SH-SY5Y (cell line): Measurements from ENCODE around the gene PARD3.

ENCODE experiments used
- GATA2 ChIP-seq: IDR thresholded peaks from 2 replicates; pipeline ENCODE4 v1.6.1; 2011; ENCODE audit warnings: mild to moderate bottlenecking, low read depth, low read length
- GATA3 ChIP-seq: IDR thresholded peaks from 2 replicates; pipeline ENCODE4 v1.6.1; 2011; ENCODE audit warnings: low read depth, mild to moderate bottlenecking, low read length, moderate library complexity

Gene PARD3

DNA sequence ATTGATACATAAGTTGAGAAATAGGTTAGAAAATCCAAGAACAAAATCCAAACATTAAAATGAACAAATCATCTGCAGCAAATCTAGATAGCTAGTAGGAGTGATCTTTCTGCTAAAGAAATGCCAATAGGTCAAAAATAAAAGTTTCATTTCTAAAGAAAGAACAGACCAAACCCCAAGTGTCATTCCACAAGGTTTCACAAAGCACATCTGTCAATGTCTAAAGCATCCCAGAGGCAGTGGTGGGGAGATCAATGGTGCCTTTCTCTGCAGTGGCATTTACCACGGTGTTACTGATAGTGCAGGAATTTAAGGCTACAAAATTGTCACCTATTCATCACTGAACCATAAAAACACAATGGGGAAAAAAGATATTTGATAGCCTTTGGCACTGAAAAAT, 147.9 kb downstream of the PARD3 start:
- TF ChIP-seq GATA3 (no peak), GATA2 (no peak)

DNA sequence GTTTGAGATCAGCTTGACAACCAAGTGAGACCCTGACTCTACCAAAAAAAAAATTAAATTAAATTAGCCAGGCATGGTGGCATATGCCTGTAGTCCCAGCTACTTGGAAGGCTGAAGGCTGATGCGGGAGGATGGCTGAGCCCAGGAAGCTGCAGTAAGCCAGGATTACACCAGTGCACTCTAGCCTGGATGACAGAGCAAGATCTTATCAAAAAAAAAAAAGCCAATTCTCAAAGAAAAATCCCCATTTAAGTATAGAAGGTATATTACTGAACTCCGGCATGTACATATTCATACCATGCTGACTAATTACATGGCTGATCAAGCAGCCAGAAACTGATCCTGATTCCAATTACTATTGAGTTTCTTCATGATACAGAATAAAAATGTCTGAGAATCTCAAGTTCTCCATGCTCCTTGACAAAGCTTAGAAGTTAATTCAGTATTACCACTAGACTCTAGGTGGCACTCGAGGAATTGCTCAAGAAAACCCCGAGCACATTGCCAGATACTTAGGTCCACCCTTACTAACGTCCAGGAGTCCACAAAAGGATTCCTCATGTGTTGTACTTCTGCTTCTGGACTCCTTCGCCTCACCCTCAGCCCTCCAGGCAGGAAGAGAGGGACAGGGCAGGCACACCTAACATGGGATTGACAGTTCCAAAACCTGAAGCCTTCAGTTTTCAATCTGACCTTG, 148.9 kb downstream of the PARD3 start:
- TF ChIP-seq GATA3, result peak; percentile 52; the same call in 1 of the 2 replicates
- peak; percentile 46; the same call in 1 of the 2 replicates for TF ChIP-seq GATA2

DNA sequence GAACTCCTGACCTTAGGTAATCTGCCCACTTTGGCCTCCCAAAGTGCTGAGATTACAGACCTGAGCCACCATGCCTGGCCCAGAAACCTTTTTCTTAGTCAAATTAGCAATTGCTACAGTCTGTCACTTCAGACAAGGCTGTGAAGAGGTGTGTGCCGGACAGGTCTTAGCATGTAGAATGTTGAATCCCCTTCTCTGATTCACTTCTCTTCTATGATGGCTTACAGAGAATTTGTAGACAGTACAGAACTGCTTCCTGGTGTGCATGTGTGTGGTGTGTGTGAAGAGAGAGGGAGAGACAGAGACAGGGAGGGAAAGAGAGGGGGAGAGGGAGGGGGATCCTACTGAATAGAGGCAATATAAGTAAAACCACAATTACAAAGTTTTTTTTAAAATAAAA, 150.4 kb downstream of the PARD3 start:
- TF ChIP-seq GATA2, result no peak
- no peak for TF ChIP-seq GATA3

DNA sequence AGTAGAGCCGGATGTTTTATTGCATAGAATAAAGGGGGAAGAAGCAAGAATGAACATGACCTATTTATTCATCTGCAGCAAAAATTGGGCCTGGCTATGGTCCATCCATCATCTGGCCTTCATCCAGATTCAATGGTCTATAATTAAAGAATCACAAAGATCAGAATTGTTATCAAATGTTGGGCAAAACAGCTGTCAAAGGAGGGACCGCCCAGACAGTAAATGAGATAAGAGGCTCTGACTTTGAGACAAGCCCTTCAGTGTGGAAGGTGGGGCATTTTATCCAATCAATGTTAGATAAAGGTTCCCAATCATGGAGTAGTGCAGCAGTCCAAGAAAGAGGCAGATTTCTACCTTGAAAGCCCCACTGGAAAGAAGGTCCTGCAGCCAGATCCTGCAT, 153.5 kb downstream of the PARD3 start:
- no peak for TF ChIP-seq GATA2
- no peak for TF ChIP-seq GATA3

DNA sequence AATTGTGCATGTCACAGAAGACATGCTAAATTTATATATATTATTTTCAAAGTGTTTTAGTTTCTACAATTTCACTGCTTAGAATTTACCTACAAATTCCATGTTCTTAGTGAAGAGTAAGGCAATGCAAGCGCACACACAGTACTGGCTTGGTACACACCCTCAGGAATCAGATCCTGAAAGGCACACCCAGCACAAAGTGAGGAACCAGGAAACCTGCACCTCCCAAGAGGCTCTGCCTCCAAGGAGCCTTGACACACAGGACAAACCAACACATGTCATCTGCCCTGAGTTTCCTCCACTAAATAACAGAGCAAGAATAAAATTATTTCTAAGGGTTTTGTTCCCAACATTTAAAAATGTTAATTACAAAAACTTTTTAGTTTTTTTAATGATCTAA, 156.2 kb downstream of the PARD3 start:
- no peak for TF ChIP-seq GATA2
- no peak for TF ChIP-seq GATA3

DNA sequence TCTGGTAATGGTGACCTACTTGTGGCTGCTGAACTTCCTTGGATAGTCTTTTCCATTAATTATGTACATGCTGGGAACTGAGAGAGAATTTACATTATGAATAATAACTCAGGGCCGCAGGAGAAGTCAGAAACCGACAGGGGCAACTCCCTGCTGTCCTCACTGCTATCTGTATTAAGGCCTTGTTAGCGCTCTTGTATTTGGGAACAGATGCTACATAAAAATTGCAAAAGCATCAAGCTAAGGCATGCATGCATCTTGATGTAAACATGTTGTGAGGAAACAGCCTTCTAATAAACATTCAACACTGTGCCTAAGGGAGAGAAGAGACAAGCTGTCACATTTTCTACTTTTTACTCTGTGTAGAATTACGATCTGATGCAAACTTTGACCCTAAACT, 158.4 kb downstream of the PARD3 start:
- TF ChIP-seq GATA2, result no peak
- no peak for TF ChIP-seq GATA3

DNA sequence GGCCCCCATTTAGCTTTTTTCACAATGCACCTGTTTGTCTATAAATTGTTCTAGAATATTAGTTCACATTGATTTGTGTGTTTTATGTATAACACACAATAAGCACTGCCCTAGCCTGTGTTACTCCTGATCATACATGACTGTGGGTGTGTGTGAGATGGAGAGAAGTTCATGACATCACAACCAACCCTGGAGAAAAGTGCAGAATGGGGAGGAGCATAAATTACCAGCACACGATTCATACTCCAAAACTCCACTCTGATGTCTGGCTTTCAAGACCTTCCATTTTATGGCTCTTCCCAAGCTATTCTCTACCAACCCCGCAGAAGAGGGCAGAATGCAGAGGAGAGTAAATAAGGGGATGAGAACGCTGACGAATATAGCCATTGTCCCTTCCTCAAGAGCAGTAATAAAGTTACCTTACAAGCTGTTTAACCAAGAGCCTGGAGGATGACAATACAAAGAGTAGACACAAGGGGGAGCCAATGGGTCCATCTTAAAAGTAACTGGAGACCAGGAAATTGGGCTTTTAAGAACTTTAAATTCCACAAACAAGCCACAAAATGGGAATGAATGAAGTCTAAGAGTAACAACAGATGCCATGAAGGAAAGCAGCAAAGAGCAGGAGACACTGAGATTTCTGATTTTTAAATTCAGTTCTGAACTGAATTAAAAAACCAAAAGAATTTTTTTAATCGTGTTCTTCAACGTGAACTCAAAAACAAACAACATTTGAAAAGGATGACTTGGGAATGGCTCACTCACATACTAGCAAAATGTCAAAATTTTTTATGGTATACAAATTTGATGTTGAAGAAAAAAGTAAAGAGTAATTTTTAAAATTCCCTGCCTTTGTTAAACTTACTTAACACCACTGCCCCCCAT, 159.6 kb downstream of the PARD3 start:
- TF ChIP-seq GATA2 (no peak), GATA3 (no peak)

DNA sequence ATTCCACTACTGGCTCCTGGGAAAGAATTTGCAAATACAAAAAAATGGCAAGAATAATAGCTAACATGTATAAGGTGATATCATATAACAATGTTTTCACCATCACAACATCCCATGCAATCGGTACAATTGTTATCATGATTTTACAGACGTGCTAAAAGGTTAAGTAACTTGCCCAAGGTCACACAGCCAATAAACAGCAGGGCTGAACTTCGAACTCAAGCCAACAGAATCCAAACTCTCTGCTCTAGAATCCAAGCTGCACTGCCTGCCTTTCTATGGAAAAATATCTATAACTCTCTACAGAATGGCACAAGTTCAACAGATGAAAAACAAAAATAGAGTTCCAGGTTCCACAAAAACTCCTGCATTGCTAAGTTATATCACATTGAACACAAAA, 160.9 kb downstream of the PARD3 start:
- TF ChIP-seq GATA3, result no peak
- no peak for TF ChIP-seq GATA2

DNA sequence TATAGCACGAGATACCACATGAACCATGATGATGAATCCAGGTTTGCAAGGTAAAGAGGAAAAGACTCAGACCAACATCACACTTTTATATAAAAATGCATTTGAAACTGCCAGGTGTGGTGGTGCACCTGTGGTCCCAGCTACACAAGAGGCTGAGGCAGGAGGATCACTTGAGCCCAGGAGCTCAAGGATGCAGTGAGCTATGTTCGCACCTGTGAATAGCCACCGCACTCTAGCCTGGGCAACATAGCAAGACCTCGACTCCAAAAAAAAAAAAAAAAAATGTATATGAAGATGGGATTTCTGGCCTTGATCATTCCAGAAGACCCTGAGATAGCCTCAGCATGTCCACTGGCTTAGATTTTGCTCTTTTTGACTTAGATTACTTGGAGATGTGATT, 161.6 kb downstream of the PARD3 start:
- TF ChIP-seq GATA3, result no peak
- TF ChIP-seq GATA2, result no peak

DNA sequence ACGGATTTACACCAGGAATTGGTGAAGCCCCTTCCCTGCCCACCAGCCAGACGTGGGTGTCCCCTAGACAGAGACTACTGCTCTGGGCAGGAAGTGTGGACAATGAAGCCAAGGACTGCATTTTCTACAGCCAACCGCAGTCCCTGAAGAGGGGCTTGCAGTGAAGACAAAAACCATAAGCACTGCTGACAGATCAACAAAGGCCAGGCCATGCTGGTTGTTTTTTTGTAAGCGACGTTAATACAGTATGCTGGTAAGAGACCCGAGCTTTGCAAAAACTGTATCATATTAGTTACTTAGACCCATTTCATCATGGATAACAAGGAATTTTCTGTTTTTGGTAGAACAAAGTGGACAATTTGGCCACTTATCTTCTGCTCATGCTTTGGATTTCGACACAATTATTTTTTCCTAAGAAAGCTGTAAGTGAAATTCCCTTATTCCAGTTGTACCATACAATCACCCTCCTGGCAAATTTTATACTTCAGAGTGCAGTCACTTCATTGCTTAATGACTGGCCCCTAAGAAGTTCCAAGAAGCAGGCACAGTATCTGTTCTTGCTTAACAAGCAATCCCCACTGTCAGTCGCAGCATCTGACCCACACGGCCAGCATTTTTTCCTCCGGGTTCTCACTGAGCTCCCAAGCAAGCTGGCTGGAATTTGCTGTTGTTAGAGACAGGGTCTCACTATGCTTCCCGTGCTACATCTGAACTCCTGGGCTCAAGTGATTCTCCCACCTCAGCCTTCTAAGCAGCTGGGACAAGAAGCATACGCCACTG, 163.5 kb downstream of the PARD3 start:
- TF ChIP-seq GATA2, result no peak
- no peak for TF ChIP-seq GATA3

DNA sequence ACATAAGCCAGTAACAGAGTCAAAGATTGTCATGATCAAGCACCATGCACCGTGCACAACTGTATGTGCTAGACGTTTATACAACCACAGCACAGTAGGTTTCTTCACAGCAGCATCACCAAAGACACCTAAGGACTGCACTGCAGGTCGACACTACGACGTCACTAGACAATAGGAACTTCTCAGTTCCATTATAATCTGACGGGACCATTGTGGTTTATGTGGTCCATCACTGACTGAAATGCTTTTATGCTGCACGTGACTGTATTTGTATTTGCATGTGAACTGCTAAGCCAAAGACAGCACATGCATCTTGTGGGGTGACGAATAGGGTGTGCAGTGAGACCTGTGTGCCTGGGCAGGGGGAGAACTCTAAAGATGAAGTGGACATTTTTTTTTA, 164.9 kb downstream of the PARD3 start:
- TF ChIP-seq GATA3, result no peak
- no peak for TF ChIP-seq GATA2

DNA sequence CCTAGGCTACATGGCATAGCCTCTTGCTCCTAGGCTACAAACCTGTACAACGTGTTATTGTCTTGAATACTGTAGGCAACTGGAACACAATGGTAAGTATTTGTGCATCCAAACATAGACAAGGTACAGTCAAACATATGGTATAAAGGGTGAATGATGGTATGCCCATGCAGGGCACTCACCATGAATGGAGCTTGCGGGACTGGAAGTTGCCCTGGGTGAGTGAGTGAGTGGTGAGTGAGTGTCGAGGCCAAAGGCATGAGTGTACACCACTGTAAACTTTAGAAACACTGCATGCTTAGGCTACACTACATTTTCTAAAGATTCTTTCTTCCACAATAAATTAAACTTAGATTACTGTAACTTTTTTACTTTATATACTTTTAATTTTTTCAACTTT, 165.7 kb downstream of the PARD3 start:
- TF ChIP-seq GATA2, result no peak
- no peak for TF ChIP-seq GATA3

DNA sequence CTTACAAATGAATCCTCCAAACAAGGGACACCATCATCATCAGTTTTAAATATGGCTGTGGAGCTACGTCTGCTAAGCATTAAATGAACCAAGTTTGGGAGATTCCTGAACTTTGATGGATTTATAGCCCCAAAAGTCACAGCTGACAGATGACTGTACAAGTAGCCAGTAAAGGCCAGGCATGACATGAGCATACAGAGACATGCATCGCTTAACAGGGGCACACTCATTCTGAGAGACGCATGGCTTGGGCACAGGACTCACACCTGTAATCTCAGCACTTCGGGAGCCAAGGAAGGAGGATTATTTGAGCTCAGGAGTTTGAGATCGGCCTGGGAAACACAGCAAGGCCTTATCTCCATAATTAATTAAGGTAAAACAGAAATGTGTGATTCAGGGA, 166.2 kb downstream of the PARD3 start:
- no peak for TF ChIP-seq GATA3
- TF ChIP-seq GATA2, result no peak
